ENCODE measurements around the gene CYB5B.
"Not testable (repeated sequence)": the region's sequence is repeated elsewhere in the genome, so short reads cannot be mapped to it uniquely, and the experiment has no call there.

The CYB5B gene

DNA sequence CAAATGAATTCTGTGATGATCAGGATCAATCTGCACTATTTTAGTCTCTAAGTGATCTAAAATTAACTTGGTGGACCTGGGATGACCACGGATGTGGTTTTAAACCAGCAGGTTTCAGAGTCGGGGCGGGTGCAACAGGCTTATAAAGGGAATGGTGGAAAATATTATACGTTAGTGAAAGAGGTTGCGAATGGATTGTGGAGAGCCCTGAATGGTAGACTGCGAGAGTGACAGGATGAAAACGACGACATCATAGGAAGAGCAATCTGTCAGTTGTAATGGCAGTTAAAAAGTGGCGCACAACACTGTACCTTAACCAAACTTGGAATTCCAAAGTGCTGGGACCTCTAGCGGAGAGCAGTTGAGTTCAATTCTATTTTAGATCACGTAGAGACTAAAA, 1.2 kb upstream of the CYB5B start:
- no peak overlapping the region for H3K4me3 ChIP-seq (ENCODE audit: low read depth, low read length)
- TF ChIP-seq, protein P1, sequence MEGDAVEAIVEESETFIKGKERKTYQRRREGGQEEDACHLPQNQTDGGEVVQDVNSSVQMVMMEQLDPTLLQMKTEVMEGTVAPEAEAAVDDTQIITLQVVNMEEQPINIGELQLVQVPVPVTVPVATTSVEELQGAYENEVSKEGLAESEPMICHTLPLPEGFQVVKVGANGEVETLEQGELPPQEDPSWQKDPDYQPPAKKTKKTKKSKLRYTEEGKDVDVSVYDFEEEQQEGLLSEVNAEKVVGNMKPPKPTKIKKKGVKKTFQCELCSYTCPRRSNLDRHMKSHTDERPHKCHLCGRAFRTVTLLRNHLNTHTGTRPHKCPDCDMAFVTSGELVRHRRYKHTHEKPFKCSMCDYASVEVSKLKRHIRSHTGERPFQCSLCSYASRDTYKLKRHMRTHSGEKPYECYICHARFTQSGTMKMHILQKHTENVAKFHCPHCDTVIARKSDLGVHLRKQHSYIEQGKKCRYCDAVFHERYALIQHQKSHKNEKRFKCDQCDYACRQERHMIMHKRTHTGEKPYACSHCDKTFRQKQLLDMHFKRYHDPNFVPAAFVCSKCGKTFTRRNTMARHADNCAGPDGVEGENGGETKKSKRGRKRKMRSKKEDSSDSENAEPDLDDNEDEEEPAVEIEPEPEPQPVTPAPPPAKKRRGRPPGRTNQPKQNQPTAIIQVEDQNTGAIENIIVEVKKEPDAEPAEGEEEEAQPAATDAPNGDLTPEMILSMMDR (IDR thresholded peaks at IDR 0.05; ENCODE audit: low read depth, low read length) = no peak

DNA sequence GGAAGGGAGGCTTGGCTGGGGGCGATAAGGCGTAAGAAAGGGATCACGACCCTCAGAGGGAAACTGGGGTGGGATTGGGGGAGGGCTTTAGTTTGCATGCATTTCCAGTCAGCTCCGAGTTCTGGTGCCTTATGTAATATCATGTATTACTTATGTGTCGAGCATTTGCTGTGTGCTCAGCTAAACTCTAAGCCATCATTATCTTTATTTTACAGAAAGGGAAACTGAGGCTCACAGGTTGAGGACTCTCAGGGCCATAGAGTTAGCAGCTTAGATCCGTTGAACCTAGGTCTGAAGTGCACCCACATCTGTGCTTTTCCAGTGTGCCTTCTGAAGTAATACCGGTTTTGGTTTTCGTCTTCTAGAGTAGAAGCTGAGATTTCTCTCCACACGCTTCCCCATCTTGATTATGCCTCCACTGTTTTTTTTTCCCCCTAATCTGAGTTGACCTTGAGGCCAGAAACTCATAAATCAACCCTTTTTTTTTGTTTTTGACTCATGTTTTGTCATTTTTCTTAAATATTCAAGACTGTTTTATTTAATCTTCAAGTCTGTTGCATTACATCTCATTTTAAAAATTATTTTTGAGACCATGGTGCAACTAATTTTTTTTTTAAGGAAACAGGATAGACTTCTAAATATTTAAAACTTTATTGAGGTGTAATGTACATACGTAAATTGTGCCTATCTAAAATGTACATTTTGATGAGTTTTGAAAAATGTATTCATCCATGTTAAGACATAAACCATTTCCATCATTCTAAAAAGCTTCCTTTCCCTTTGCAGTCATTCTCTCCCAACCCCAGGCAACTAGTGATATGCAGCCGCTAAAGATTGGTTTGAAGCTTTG, 741 bp downstream of the CYB5B start:
- peak overlapping the region; percentile 86 for H3K4me3 ChIP-seq (ENCODE audit: low read depth, low read length)

DNA sequence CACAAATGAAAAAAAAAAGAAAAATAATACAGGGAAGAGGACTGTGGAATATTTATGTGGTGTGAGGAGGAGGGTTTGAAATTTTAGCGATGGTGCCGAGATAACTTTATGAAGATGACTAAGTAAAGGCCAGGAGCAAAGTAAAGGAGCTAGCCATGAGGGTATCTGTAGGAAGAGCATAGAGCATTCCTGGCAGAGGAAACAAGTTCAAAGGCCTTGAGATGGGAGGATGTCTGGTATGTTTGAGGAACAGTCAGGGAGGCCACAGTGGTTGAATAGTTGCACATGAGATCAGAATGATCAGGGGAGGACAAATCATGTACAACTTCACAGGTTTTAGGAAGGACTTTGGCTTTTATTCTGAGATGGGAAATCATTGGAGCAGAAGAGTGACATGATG, 4.2 kb downstream of the CYB5B start:
- no peak overlapping the region for H3K4me3 ChIP-seq (ENCODE audit: low read depth, low read length)
- TF ChIP-seq, protein P1 (IDR thresholded peaks at IDR 0.05; ENCODE audit: low read depth, low read length) = no peak

More for the DNA sequence above, 741 bp downstream of the CYB5B start:
- TF ChIP-seq, protein P1 (IDR thresholded peaks at IDR 0.05; ENCODE audit: low read depth, low read length) = no peak

DNA sequence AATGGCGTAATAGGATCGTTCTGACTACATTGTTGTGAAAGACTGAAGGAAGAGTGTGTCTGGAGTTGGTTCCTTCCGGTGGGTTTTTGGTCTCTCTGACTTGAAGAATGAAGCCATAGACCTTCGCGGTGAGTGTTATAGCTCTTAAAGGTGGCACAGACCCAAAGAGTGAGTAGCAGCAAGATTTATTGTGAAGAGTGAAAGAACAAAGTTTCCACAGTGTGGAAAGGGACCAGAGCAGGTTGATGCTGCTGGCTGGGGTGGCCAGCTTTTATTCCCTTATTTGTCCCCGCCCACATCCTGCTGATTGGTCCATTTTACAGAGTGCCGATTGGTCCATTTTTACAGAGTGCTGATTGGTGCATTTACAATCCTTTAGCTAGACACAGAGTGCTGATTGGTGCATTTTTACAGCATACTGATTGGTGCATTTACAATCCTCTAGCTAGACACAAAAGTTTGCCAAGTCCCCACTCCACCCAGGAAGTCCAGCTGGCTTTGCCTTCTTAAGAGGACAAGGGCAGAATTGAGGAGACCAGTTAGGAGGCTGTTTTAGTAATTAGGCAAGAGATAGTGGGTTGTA, 4.7 kb downstream of the CYB5B start:
- H3K4me3 ChIP-seq (ENCODE audit: low read depth, low read length) = not testable (repeated sequence)

DNA sequence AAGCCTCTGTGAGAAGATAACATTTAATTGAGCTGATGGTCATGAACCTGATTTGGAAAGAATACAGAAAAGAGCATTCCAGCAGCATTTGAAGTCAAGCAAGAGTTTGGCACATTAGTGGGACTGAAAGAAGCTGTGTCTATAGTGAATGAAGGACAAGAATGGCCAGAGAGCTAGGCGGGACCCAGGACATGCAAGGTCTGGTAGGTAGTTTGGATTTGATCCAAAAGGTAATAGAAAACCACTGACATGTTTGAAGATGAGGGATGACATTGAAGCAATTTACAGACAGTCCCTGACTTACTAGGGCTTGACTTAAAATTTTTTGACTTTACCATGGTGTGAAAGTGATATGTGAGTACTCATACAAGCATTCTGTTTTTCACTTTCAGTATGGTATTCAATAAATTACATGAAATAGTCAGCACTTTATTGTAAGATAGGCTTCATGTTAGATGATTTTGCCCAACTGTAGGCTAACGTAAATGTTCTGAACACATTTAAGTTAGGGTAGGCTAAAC, 7.6 kb downstream of the CYB5B start:
- H3K4me3 ChIP-seq (ENCODE audit: low read depth, low read length) = no peak overlapping the region
- TF ChIP-seq, protein P1 (IDR thresholded peaks at IDR 0.05; ENCODE audit: low read depth, low read length) = no peak

DNA sequence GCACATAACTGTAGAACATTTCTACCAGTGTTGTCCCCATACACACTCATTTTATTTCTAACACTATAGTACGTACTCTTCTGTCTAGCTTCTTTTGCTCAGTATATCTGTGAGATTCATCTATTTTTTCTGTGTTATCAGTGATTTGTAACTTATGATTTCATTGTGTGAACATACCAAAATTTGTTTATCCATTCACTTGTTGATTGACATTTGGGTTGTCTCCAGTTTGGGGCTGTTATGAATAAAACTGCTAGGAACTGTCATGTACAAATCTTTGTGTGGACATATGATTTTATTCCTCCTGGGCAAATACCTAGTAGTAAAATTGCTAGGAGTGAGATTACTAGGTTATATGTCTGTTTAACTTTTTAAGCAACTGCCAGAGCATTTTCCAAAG, 9.6 kb downstream of the CYB5B start:
- TF ChIP-seq, protein P1 (IDR thresholded peaks at IDR 0.05; ENCODE audit: low read depth, low read length) = no peak
- no peak overlapping the region for H3K4me3 ChIP-seq (ENCODE audit: low read depth, low read length)

DNA sequence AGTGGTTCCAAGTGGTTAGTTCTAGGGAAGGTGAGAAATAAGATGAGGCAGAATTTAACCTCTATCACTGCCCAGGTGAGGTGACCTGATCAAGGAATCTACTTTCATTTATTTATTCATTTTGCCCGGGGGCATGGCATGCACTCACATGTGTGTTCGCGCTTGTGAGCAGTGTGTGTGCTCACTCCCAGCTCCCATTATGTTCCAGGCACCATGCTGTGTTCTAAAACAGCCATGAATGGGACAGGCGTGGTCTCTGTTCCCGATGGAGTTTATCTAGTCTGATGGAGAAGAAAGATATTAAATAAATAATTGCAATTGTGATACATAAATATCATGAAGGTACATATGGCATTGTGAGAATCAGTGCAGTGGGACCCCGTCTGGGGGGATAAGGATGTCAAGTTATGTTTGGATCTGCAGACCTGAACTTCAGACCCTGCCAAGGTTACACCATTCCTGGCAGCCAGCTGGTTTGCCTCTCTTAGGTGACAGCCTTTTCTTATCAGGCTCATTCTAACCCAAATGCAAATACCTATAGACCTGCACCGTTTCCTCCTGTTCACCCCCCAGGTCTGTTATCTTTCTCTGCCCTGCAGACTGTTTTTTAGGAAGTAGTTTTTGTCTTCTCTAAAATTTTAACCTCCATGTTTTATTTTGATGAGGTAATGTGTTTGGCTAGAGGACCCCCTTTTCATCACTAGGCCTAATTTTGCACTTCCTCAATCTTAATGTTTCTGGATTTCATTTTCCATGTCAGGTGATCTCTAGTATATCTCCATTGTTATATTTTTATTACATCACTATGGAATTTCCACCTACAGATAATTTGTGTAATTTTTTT, 11.8 kb downstream of the CYB5B start:
- no peak overlapping the region for H3K4me3 ChIP-seq (ENCODE audit: low read depth, low read length)
- TF ChIP-seq, protein P1 (IDR thresholded peaks at IDR 0.05; ENCODE audit: low read depth, low read length) = no peak

Data from WI38 (cell line).